Measurements from ENCODE around the gene MON2. TPM values are rescaled to one million over a fixed set of nuclear protein-coding genes. Genes with fewer than 3 reads are reported as not detected.
A peak's percentile ranks its signal among the peaks of the same experiment; 100 is the strongest.

The MON2 gene
- total and polyA plus RNA-seq, 2 of the 13 experiments (the other 11 are each of a cell fraction or from before 2014, with no cell fraction given), result 10.5 to 24.8 TPM

- TF ChIP-seq NFKB2 (CRISPR knock-in tag; IDR thresholded peaks at IDR 0.05; ENCODE audit: borderline replicate concordance) (peak; percentile 89), ZNF484 (CRISPR knock-in tag; IDR thresholded peaks at IDR 0.05; ENCODE audit: borderline replicate concordance, low read depth) (no peak), RNF2 (conservative IDR thresholded peaks at IDR 0.05; ENCODE audit: low read depth) (peak; percentile 84; the same call in 1 of the 2 replicates), TCF7L2 (IDR thresholded peaks at IDR 0.05; ENCODE audit: low read depth, low read length) (no peak), RERE (CRISPR knock-in tag; IDR thresholded peaks at IDR 0.05; ENCODE audit: low read depth) (no peak), PITX1 (CRISPR knock-in tag; IDR thresholded peaks at IDR 0.05) (peak; percentile 50; the same call in 1 of the 2 replicates), HDAC1 (CRISPR knock-in tag; IDR thresholded peaks at IDR 0.05) (no peak; the same call in 1 of the 2 replicates), GMEB2 (CRISPR knock-in tag; IDR thresholded peaks at IDR 0.05; ENCODE audit: low read depth) (no peak; the same call in 1 of the 2 replicates), ZNF296 (CRISPR knock-in tag; conservative IDR thresholded peaks at IDR 0.05) (no peak), SMAD9 (CRISPR knock-in tag; IDR thresholded peaks at IDR 0.05) (peak; percentile 7; the same call in 1 of the 2 replicates), TCF12 (IDR thresholded peaks at IDR 0.05) (no peak), TCF12 (CRISPR knock-in tag; IDR thresholded peaks at IDR 0.05) (peak; percentile 27; the same call in 1 of the 2 replicates), SIN3B (IDR thresholded peaks at IDR 0.05; ENCODE audit: low read length) (no peak)
- TF ChIP-seq, protein P1, sequence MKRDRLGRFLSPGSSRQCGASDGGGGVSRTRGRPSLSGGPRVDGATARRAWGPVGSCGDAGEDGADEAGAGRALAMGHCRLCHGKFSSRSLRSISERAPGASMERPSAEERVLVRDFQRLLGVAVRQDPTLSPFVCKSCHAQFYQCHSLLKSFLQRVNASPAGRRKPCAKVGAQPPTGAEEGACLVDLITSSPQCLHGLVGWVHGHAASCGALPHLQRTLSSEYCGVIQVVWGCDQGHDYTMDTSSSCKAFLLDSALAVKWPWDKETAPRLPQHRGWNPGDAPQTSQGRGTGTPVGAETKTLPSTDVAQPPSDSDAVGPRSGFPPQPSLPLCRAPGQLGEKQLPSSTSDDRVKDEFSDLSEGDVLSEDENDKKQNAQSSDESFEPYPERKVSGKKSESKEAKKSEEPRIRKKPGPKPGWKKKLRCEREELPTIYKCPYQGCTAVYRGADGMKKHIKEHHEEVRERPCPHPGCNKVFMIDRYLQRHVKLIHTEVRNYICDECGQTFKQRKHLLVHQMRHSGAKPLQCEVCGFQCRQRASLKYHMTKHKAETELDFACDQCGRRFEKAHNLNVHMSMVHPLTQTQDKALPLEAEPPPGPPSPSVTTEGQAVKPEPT (CRISPR knock-in tag; IDR thresholded peaks at IDR 0.05; ENCODE audit: low read depth), result peak; percentile 25
- TF ChIP-seq, protein P2, sequence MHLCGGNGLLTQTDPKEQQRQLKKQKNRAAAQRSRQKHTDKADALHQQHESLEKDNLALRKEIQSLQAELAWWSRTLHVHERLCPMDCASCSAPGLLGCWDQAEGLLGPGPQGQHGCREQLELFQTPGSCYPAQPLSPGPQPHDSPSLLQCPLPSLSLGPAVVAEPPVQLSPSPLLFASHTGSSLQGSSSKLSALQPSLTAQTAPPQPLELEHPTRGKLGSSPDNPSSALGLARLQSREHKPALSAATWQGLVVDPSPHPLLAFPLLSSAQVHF (CRISPR knock-in tag; IDR thresholded peaks at IDR 0.05), result peak; percentile 85; the same call in 1 of the 2 replicates
Observed at GRCh38 chr12:62602255-62603060, 135.8 kb downstream of the MON2 start (continued).
